ENCODE measurements around the gene HAND2. TPM values are rescaled to one million over a fixed set of nuclear protein-coding genes. Genes with fewer than 3 reads are reported as not detected.

HAND2 gene
- polyA plus RNA-seq, 5 donors: 0.21 to 0.76 (median 0.44) TPM

DNA sequence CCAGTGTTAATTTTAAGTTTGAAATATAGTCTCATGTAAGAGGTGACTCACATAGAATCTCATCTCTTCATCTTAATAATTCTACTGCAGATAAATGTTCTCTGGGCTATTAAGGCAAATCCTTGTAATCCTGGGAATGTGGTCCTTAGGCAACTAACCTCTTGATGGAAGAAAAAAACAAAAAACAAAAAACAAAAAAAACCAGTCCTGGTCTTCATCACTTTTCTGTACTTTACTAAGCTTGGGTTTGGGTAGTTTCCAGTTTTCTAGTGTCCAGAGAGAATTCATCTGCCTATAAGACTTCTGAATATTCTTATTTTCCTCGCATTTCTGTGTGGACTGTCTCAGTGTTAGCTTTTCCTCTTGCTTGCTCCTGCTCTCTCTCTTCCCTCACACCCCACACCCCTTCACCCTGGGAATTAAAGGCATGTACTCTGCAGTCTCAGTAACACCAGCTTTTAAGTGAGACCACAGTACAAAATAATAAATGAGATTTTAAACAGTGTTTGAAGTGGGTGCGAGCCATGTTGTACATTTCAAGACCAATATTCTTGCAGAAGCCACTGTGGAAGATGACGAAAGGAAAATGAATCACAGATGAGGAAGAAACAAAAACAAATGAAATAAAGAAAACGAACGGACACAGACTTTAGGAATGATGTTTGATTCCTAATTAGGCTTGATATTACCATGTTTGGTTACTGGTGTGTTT lies 51.7 kb downstream of the HAND2 start:
- no peak for DNase-seq

DNA sequence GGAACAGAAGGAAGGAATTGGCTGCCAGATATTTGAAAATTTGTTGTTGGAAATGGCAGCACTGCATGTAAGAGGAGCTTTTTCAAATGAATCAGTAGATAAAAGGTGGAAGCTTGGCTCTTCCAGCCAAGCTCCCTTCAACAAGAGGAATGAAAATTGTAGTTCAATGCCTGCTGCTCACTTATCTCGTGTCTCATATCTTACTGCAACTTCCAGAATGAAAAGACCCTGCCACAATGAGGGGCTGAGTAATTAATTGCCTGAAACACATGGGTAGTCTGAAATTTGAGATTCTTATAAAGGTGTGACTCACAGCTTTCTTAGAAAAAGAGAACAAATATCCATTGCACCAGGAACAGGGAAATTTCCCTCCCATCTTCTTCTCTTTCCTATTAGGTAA lies 53.0 kb downstream of the HAND2 start:
- no peak for DNase-seq

Other genes with a start within 250 kb of the HAND2 start
- gene HMGB2, start 195.9 kb downstream of the HAND2 start, polyA plus RNA-seq (ENCODE audit: insufficient read depth in 1 of 5, insufficient read length in 5 of 5, low replicate concordance in 1 of 5): 100 to 1,000 TPM; 253 to 598 (median 386) TPM
- 10 to 100 TPM; 16.0 to 21.6 (median 19.5) TPM for gene SAP30, start 159.3 kb downstream of the HAND2 start, polyA plus RNA-seq (ENCODE audit: insufficient read depth in 1 of 5, insufficient read length in 5 of 5, low replicate concordance in 1 of 5)
- under 1 TPM; 0.22 to 0.68 (median 0.55) TPM for gene SCRG1, start 131.1 kb downstream of the HAND2 start, polyA plus RNA-seq (ENCODE audit: insufficient read depth in 1 of 5, insufficient read length in 5 of 5, low replicate concordance in 1 of 5)